ENCODE results near the gene SMURF1.

DNA sequence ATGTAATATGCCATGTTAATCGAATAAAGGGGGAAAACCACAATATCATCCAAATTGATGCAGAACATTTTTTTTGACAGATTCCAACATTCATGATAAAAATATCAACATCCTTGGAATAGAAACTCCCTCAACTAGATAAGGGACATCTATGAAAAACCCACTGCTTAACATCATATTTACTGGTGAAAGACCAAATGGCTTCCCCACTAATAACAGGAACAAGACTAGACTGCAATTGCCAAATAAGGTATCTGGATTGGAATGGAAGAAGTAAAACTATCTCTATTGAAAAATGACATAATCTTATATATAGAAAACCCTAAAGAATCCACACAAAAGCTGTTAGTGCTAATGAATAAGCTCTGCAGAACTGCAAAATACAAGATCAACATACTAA, 27.8 kb downstream of the SMURF1 start:
- TF ChIP-seq POLR2A (IDR thresholded peaks at IDR 0.05): no peak
- TF ChIP-seq, protein P1, sequence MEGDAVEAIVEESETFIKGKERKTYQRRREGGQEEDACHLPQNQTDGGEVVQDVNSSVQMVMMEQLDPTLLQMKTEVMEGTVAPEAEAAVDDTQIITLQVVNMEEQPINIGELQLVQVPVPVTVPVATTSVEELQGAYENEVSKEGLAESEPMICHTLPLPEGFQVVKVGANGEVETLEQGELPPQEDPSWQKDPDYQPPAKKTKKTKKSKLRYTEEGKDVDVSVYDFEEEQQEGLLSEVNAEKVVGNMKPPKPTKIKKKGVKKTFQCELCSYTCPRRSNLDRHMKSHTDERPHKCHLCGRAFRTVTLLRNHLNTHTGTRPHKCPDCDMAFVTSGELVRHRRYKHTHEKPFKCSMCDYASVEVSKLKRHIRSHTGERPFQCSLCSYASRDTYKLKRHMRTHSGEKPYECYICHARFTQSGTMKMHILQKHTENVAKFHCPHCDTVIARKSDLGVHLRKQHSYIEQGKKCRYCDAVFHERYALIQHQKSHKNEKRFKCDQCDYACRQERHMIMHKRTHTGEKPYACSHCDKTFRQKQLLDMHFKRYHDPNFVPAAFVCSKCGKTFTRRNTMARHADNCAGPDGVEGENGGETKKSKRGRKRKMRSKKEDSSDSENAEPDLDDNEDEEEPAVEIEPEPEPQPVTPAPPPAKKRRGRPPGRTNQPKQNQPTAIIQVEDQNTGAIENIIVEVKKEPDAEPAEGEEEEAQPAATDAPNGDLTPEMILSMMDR (IDR thresholded peaks at IDR 0.05): no peak
